ENCODE data around the gene MAP1LC3A. TPM values are rescaled to one million over a fixed set of nuclear protein-coding genes. Genes with fewer than 3 reads are reported as not detected.

MAP1LC3A gene
- total RNA-seq, 1 donor from 2014 or later, result 42.2 TPM

GRCh38 chr20:34546751-34547181 lies 11.8 kb upstream of the MAP1LC3A start:
- Mint-ChIP-seq H3K4me3 (no peak overlapping the region), H3K36me3 (peaks cover 2% of the 10 kb centered on the region)

GRCh38 chr20:34547844-34548613 lies 10.5 kb upstream of the MAP1LC3A start:
- Mint-ChIP-seq H3K4me1 (peaks cover 23% of the 10 kb centered on the region), H3K27me3 (ENCODE audit: low read depth) (no peaks in the 10 kb centered on the region), H3K4me3 (no peak overlapping the region), H3K36me3 (no peaks in the 10 kb centered on the region), H3K27ac (no peak overlapping the region), H3K9me3 (no peaks in the 10 kb centered on the region)
- DNase-seq (ENCODE audit: low spot score in 2 of 2, unreplicated experiment in 2 of 2), result no peak
- TF ChIP-seq CTCF (IDR thresholded peaks at IDR 0.05; ENCODE audit: unreplicated experiment), result no peak

More at GRCh38 chr20:34546751-34547181, 11.8 kb upstream of the MAP1LC3A start:
- Mint-ChIP-seq H3K9me3 (no peaks in the 10 kb centered on the region), H3K4me1 (peaks cover 23% of the 10 kb centered on the region), H3K27ac (no peak overlapping the region), H3K27me3 (ENCODE audit: low read depth) (no peaks in the 10 kb centered on the region)
- no peak for DNase-seq (ENCODE audit: low spot score in 2 of 2, unreplicated experiment in 2 of 2)
- no peak for TF ChIP-seq CTCF (IDR thresholded peaks at IDR 0.05; ENCODE audit: unreplicated experiment)

- Mint-ChIP-seq H3K27ac (no peak overlapping the region), H3K36me3 (no peaks in the 10 kb centered on the region), H3K4me1 (peaks cover 13% of the 10 kb centered on the region), H3K4me3 (no peak overlapping the region), H3K9me3 (no peaks in the 10 kb centered on the region), H3K27me3 (ENCODE audit: low read depth) (no peaks in the 10 kb centered on the region)
- DNase-seq (ENCODE audit: low spot score in 2 of 2, unreplicated experiment in 2 of 2), result no peak
- no peak for TF ChIP-seq CTCF (IDR thresholded peaks at IDR 0.05; ENCODE audit: unreplicated experiment)
Observed at GRCh38 chr20:34549291-34549928, 9.1 kb upstream of the MAP1LC3A start.

- Mint-ChIP-seq H3K4me1 (peaks cover 9% of the 10 kb centered on the region), H3K9me3 (no peaks in the 10 kb centered on the region), H3K27ac (no peak overlapping the region), H3K36me3 (no peaks in the 10 kb centered on the region), H3K27me3 (ENCODE audit: low read depth) (no peaks in the 10 kb centered on the region), H3K4me3 (no peak overlapping the region)
- TF ChIP-seq CTCF (IDR thresholded peaks at IDR 0.05; ENCODE audit: unreplicated experiment), result no peak
- DNase-seq (ENCODE audit: low spot score in 2 of 2, unreplicated experiment in 2 of 2), result no peak
Observed at GRCh38 chr20:34549929-34550305, 8.6 kb upstream of the MAP1LC3A start.

GRCh38 chr20:34552569-34552968 lies 5.9 kb upstream of the MAP1LC3A start:
- Mint-ChIP-seq H3K9me3 (no peaks in the 10 kb centered on the region), H3K27ac (no peak overlapping the region), H3K4me3 (no peak overlapping the region), H3K4me1 (peaks cover 13% of the 10 kb centered on the region), H3K36me3 (no peaks in the 10 kb centered on the region), H3K27me3 (ENCODE audit: low read depth) (no peaks in the 10 kb centered on the region)
- TF ChIP-seq CTCF (IDR thresholded peaks at IDR 0.05; ENCODE audit: unreplicated experiment), result no peak
- DNase-seq (ENCODE audit: low spot score in 2 of 2, unreplicated experiment in 2 of 2), result no peak
